OCI-LY7 (cell line): ENCODE results near the gene HMGB3. TPM values are rescaled to one million over a fixed set of nuclear protein-coding genes. Genes with fewer than 3 reads are reported as not detected.

Experiments
- BruUV-seq: library from RNA; stranded (reverse); fragments of 400-500 nt; replicated peaks from 2 replicates; lab custom pipeline; 2021; lab: Mats Ljungman, UMichigan
- CTCF ChIA-PET: fragments of 300-600 bp; sonication (Branson Sonifier 250); formaldehyde crosslinking; loops from one replicate; lab custom pipeline; 2022; ENCODE audit warnings: antibody characterized with exemption; ENCODE audit not compliant: unreplicated experiment; lab: Charles Lee
- POLR2A ChIA-PET: fragments of 300-600 bp; sonication (Branson Sonifier 250); formaldehyde crosslinking; loops from one replicate; lab custom pipeline; 2022; ENCODE audit warnings: antibody characterized with exemption; lab: Charles Lee
- DNase-seq: peaks from one replicate; pipeline ENCODE4 v3.0.0-alpha.2; 2015; ENCODE audit warnings: low spot score
- H2AFZ ChIP-seq: fragments of 200-600 bp; sonication (generic), shearing (Covaris generic); 2 replicates; pipeline ENCODE4 v1.6.1; 2014; ENCODE audit warnings: mild to moderate bottlenecking, antibody characterized with exemption, low read length, moderate library complexity
- H3K27ac ChIP-seq: fragments of 200-600 bp; sonication (generic); 2 replicates; pipeline ENCODE4 v1.5.1; 2014; ENCODE audit warnings: mixed run types, low read depth, mild to moderate bottlenecking, moderate library complexity, low read length, inconsistent platforms; ENCODE audit not compliant: poor library complexity, severe bottlenecking
- H3K36me3 ChIP-seq: fragments of 200-600 bp; sonication (generic); 2 replicates; pipeline ENCODE4 v1.6.1; 2014; ENCODE audit warnings: mild to moderate bottlenecking, antibody characterized with exemption, low read length, moderate library complexity, mixed read lengths; ENCODE audit not compliant: insufficient read depth
- H3K4me1 ChIP-seq: fragments of 200-600 bp; sonication (generic); 2 replicates; pipeline ENCODE4 v1.5.1; 2014; ENCODE audit warnings: mild to moderate bottlenecking, low read length; ENCODE audit not compliant: insufficient read depth, poor library complexity, severe bottlenecking
- H3K4me2 ChIP-seq: fragments of 200-600 bp; sonication (generic); 2 replicates; pipeline ENCODE4 v1.6.1; 2014; ENCODE audit warnings: mild to moderate bottlenecking, low read length
- H3K4me3 ChIP-seq: fragments of 200-600 bp; sonication (generic); 2 replicates; pipeline ENCODE4 v1.5.1; 2014; ENCODE audit warnings: mild to moderate bottlenecking, low read depth, low read length; ENCODE audit not compliant: poor library complexity, severe bottlenecking
- H3K79me2 ChIP-seq: fragments of 200-600 bp; sonication (generic); 2 replicates; pipeline ENCODE4 v1.6.1; 2016; ENCODE audit warnings: low read depth, mild to moderate bottlenecking, low read length, moderate library complexity, mixed read lengths; ENCODE audit not compliant: insufficient read depth
- H3K9me2 ChIP-seq: fragments of 200-600 bp; sonication (generic); 2 replicates; pipeline ENCODE4 v1.6.1; 2016; ENCODE audit warnings: mild to moderate bottlenecking, low read length, mixed read lengths; ENCODE audit not compliant: insufficient read depth
- H3K9me3 ChIP-seq: fragments of 200-600 bp; sonication (generic); 2 replicates; pipeline ENCODE4 v1.6.1; 2014; ENCODE audit warnings: mild to moderate bottlenecking, mixed run types, low read length, mixed read lengths
- H4K20me1 ChIP-seq: fragments of 200-600 bp; sonication (generic); 2 replicates; pipeline ENCODE4 v1.6.1; 2014; ENCODE audit warnings: mild to moderate bottlenecking, antibody characterized with exemption, low read length, moderate library complexity, mixed read lengths; ENCODE audit not compliant: insufficient read depth
- EZH2phosphoT487 ChIP-seq: fragments of 200-600 bp; sonication (generic); IDR thresholded peaks from 2 replicates; pipeline ENCODE4 v1.6.1; 2018; ENCODE audit warnings: low read depth, borderline replicate concordance, mild to moderate bottlenecking, mixed run types, antibody characterized with exemption, low read length, moderate library complexity, mixed read lengths
- intact Hi-C: fragments of 100-400 bp; cut with micrococcal nuclease; formaldehyde crosslinking; loops from one replicate; pipeline ENCODE4 v1.10.0; 2022; ENCODE audit not compliant: unreplicated experiment
- total RNA-seq, 2 experiments: library from RNA; depleted of rRNA in 1 of 2; stranded (reverse); fragments of >200 nt in 1 of 2; shearing (Covaris generic) in 1 of 2; gene quantifications; 2 replicates each; pipeline ENCODE4 v1.2.3, GENCODE V29; 2014 to 2022
- TF ChIP-seq, protein P1 (sequence below): fragments of 200-600 bp; sonication (generic); conservative IDR thresholded peaks from 2 replicates; pipeline ENCODE4 v1.5.1; 2014; ENCODE audit warnings: mild to moderate bottlenecking, antibody characterized with exemption, low read length, moderate library complexity, mixed read lengths

The HMGB3 gene
- total RNA-seq, 2 experiments from 2014 or later = 28.3 to 94.3 TPM

GRCh38 chrX:150940844-150941495 lies 42.2 kb upstream of the HMGB3 start:
- POLR2A ChIA-PET = no interaction called here
- Histone ChIP-seq H2AFZ (no peak overlapping the region), H3K4me2 (no peak overlapping the region), H3K36me3 (no peaks in the 10 kb centered on the region), H3K9me3 (no peaks in the 10 kb centered on the region), H3K27ac (no peak overlapping the region), H3K79me2 (no peaks in the 10 kb centered on the region), H3K4me3 (no peak overlapping the region), H3K4me1 (no peaks in the 10 kb centered on the region), H4K20me1 (no peaks in the 10 kb centered on the region), H3K9me2 (no peaks in the 10 kb centered on the region)
- no TSS peak for BruUV-seq
- no peak for TF ChIP-seq EZH2phosphoT487
- TF ChIP-seq, protein P1, sequence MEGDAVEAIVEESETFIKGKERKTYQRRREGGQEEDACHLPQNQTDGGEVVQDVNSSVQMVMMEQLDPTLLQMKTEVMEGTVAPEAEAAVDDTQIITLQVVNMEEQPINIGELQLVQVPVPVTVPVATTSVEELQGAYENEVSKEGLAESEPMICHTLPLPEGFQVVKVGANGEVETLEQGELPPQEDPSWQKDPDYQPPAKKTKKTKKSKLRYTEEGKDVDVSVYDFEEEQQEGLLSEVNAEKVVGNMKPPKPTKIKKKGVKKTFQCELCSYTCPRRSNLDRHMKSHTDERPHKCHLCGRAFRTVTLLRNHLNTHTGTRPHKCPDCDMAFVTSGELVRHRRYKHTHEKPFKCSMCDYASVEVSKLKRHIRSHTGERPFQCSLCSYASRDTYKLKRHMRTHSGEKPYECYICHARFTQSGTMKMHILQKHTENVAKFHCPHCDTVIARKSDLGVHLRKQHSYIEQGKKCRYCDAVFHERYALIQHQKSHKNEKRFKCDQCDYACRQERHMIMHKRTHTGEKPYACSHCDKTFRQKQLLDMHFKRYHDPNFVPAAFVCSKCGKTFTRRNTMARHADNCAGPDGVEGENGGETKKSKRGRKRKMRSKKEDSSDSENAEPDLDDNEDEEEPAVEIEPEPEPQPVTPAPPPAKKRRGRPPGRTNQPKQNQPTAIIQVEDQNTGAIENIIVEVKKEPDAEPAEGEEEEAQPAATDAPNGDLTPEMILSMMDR = no peak
- CTCF ChIA-PET = no interaction called here
- no peak for DNase-seq
- intact Hi-C loops = no loop called here

GRCh38 chrX:150941580-150941979 lies 41.6 kb upstream of the HMGB3 start:
- Histone ChIP-seq H3K36me3 (no peaks in the 10 kb centered on the region), H3K27ac (no peak overlapping the region), H3K4me3 (no peak overlapping the region), H3K9me3 (no peaks in the 10 kb centered on the region), H3K4me1 (no peaks in the 10 kb centered on the region), H3K9me2 (no peaks in the 10 kb centered on the region), H3K4me2 (no peak overlapping the region), H3K79me2 (no peaks in the 10 kb centered on the region), H2AFZ (no peak overlapping the region), H4K20me1 (no peaks in the 10 kb centered on the region)
- no TSS peak for BruUV-seq
- intact Hi-C loops = no loop called here
- ChIA-PET CTCF (no interaction called here), POLR2A (no interaction called here)
- TF ChIP-seq, protein P1 = no peak
- TF ChIP-seq EZH2phosphoT487 = no peak
- no peak for DNase-seq

GRCh38 chrX:150942942-150943594 lies 40.1 kb upstream of the HMGB3 start:
- no peak overlapping the region for H3K4me2 ChIP-seq
- no peak for TF ChIP-seq EZH2phosphoT487
- TF ChIP-seq, protein P1 = no peak
- no peak overlapping the region for H3K4me3 ChIP-seq
- no peaks in the 10 kb centered on the region for H3K9me3 ChIP-seq
- no peak for DNase-seq
- H3K4me1 ChIP-seq = no peaks in the 10 kb centered on the region
- no peak overlapping the region for H2AFZ ChIP-seq
- H3K9me2 ChIP-seq = no peaks in the 10 kb centered on the region
- no peaks in the 10 kb centered on the region for H3K79me2 ChIP-seq
- H4K20me1 ChIP-seq = no peaks in the 10 kb centered on the region
- BruUV-seq = no TSS peak
- intact Hi-C loops = no loop called here
- CTCF ChIA-PET = no interaction called here
- H3K27ac ChIP-seq = no peak overlapping the region
- H3K36me3 ChIP-seq = no peaks in the 10 kb centered on the region
- POLR2A ChIA-PET = interaction anchor here (0.6 kb wide), 2 partner anchors 76 to 414 kb away, joined by 3 read pairs; no protein-coding TSS in a partner anchor
